ENCODE data around the gene CENPV.

DNA sequence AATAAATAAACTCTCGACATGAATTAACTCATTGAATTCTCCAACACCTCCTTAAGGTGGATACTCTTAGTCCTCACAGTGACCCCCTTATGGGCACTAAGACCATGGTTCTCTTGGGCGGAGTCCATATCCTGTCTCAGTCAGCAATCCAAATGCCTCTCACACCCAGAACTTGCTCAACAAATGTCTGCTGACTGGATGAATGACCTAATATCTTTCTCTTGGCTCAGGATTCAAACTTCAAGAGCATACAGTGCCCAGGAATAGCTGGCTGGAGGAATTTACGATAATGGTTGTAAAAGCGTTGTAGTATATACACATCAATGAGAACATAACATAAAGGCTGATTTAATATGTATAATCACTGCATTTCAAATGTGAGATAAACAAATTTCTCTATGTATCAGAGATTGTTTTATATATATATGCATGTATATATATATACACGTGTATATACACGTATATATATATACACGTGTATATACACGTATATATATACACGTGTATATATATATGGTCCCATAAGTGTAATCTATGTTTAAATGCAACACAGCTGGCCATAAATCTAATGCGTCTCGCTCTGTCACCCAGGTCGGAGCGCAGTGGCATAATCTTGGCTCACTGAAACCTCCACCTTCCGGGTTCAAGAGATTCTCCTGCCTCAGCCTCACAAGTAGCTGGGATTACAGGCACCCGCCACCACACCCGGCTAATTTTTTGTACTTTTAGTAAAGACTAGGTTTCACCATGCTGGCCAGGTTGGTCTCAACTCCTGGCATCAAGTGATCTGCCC is 21.1 kb upstream of the CENPV start:
- no peak for TF ChIP-seq POLR2A (IDR thresholded peaks at IDR 0.05; ENCODE audit: low read length)
- no peak for TF ChIP-seq GATA1 (IDR thresholded peaks at IDR 0.05; ENCODE audit: low read depth, low read length)

Measured in erythroblast (primary cell).